ENCODE results near the gene PFKM. TPM values are rescaled to one million over a fixed set of nuclear protein-coding genes. Genes with fewer than 3 reads are reported as not detected.

Gene PFKM
- total and polyA plus RNA-seq, 2 donors (not counting 3 experiments of a cell fraction or from before 2014, with no cell fraction given): 53.4 to 74.4 TPM

DNA sequence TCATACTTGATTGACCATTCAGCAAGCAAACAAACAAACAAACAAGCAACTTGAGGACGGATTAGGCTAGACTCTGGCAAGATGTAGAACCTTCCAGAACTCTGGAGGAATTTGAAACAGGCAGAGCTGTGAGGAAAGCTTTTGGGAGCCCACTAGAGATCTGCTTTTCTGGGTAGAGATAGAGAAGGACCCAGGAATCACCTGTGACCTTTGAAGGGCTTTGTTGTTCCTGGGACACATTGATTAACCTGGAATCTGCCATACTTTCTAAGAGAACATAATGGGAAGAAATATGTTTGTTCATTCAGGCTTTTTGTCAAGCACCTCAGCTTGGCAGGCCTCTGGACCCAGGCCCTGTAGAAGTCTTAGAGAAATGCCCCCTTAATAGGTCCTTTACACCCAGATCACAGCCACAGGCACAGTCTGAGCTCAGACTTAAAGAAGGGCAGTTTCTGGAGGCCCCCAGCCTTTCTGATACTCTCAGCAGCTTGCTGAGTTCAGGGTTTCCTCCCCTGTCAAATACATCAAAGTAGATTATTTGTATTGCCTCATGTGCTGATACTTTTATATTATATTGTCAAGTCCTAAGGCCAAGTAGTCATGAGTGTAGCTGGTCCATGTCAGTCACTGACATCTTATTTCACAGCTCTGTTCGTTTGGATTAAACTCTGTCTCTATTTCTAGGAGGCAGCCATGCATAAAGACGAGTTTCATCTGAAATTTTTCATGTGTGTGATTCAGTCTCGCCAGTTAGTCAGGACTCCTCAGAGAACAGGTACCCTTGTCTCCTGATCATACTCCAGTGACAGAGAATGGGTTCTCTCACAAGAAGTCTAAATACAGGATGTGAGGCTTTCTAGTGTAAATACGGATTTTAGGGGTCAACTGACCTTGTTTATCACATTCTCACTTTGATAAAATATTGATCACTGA, 12.2 kb upstream of the PFKM start:
- dilution Hi-C loops (cut with MboI; ENCODE audit: extremely low pct_ligation_motif_present, low sequenced_read_pairs) (no loop called here), intact Hi-C loops (cut with micrococcal nuclease) (loop anchor here (1.0 to 10.0 kb wide), 3 partner anchors 50 to 348 kb away; partner anchors contain the start of genes ASB8 and COL2A1)
- peak overlapping the region; percentile 41 to 91 (median 81) for H3K4me3 ChIP-seq (replicated peaks in 1 of 3; ENCODE audit: insufficient read depth in 1 of 3, low read depth in 1 of 3, low read length in 3 of 3)
- no peaks in the 10 kb centered on the region for H4K20me1 ChIP-seq (replicated peaks; ENCODE audit: control insufficient read depth, extremely low read depth, insufficient read depth, low read length)
- peak overlapping the region; percentile 100 for H2AFZ ChIP-seq (ENCODE audit: low read depth, low read length)
- no peak for FAIRE-seq
- peak overlapping the region; percentile 98 for H3K27ac ChIP-seq (ENCODE audit: insufficient read depth, low read depth, low read length)
- TF ChIP-seq, protein P1, sequence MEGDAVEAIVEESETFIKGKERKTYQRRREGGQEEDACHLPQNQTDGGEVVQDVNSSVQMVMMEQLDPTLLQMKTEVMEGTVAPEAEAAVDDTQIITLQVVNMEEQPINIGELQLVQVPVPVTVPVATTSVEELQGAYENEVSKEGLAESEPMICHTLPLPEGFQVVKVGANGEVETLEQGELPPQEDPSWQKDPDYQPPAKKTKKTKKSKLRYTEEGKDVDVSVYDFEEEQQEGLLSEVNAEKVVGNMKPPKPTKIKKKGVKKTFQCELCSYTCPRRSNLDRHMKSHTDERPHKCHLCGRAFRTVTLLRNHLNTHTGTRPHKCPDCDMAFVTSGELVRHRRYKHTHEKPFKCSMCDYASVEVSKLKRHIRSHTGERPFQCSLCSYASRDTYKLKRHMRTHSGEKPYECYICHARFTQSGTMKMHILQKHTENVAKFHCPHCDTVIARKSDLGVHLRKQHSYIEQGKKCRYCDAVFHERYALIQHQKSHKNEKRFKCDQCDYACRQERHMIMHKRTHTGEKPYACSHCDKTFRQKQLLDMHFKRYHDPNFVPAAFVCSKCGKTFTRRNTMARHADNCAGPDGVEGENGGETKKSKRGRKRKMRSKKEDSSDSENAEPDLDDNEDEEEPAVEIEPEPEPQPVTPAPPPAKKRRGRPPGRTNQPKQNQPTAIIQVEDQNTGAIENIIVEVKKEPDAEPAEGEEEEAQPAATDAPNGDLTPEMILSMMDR (IDR thresholded peaks at IDR 0.05; ENCODE audit: extremely low read depth in 1 of 2, insufficient read depth in 1 of 2, low read depth in 1 of 2, low read length in 2 of 2): no peak
- no peak for TF ChIP-seq POLR2A (IDR thresholded peaks at IDR 0.05; ENCODE audit: low read depth, low read length)
- no peak for TF ChIP-seq JUN (IDR thresholded peaks at IDR 0.05; ENCODE audit: borderline replicate concordance, insufficient read depth, insufficient read length, low read depth)
- no peak for TF ChIP-seq FOS (IDR thresholded peaks at IDR 0.05; ENCODE audit: borderline replicate concordance, insufficient read depth, low read length)
- TF ChIP-seq, protein P2, sequence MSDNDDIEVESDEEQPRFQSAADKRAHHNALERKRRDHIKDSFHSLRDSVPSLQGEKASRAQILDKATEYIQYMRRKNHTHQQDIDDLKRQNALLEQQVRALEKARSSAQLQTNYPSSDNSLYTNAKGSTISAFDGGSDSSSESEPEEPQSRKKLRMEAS (IDR thresholded peaks at IDR 0.05; ENCODE audit: insufficient read depth, insufficient read length): no peak
- TF ChIP-seq POLR2AphosphoS5 (IDR thresholded peaks at IDR 0.05; ENCODE audit: insufficient read depth, low read depth, low read length): no peak
- TF ChIP-seq MYC (IDR thresholded peaks at IDR 0.05; ENCODE audit: low read depth, low read length): no peak
- TF ChIP-seq EZH2 (IDR thresholded peaks at IDR 0.05; ENCODE audit: borderline replicate concordance, low read depth, low read length, severe bottlenecking): no peak
- no peak for TF ChIP-seq GATA2 (IDR thresholded peaks at IDR 0.05; ENCODE audit: insufficient read depth, insufficient read length, low read depth, low read length)
- peaks cover 0 to 3% of the 10 kb centered on the region in 2 experiments for H3K27me3 ChIP-seq (ENCODE audit: control insufficient read depth in 2 of 2, insufficient read depth in 2 of 2, low read length in 2 of 2)
- H3K9ac ChIP-seq (replicated peaks; ENCODE audit: extremely low read depth, insufficient read depth, low read length): peak overlapping the region; percentile 98
- ChIA-PET POLR2A (no interaction called here), CTCF (interaction anchor here (0.7 to 1.7 kb wide), 6 partner anchors 10 to 672 kb away, joined by 3 to 8 read pairs (median 3); partner anchors contain the start of gene ASB8)
- peaks cover 23% of the 10 kb centered on the region for H3K79me2 ChIP-seq (ENCODE audit: control insufficient read depth, insufficient read depth, low read length)
- H3K4me2 ChIP-seq (ENCODE audit: insufficient read depth, low read length): peak overlapping the region; percentile 91
- no peak for DNase-seq (ENCODE audit: low read depth, low spot score)
- no peaks in the 10 kb centered on the region for H3K9me1 ChIP-seq (replicated peaks; ENCODE audit: control insufficient read depth, extremely low read depth, insufficient read depth, low read length)
- H3K9me3 ChIP-seq (replicated peaks; ENCODE audit: control insufficient read depth, insufficient read depth, low read length): no peaks in the 10 kb centered on the region
- no peaks in the 10 kb centered on the region for H3K36me3 ChIP-seq (ENCODE audit: control insufficient read depth in 2 of 2, extremely low read depth in 1 of 2, insufficient read depth in 2 of 2, low read length in 2 of 2)
- H3K4me1 ChIP-seq (ENCODE audit: control insufficient read depth, extremely low read depth, insufficient read depth, low read length): peaks cover 12% of the 10 kb centered on the region
- BruUV-seq (replicated peaks): no TSS peak
